ENCODE data around the gene ENAH.

Gene ENAH

GRCh38 chr1:225440380-225441221, 212.3 kb downstream of the ENAH start:
- H3K9me3 Mint-ChIP-seq, result no peaks in the 10 kb centered on the region
- no peak overlapping the region for H3K27ac Mint-ChIP-seq
- ATAC-seq, result no peak
- no peak overlapping the region for H3K4me3 Mint-ChIP-seq
- peaks cover 50% of the 10 kb centered on the region for H3K4me1 Mint-ChIP-seq
- H3K27me3 Mint-ChIP-seq, result no peaks in the 10 kb centered on the region
- DNase-seq, result no peak

- Mint-ChIP-seq H3K27ac (no peak overlapping the region), H3K4me3 (no peak overlapping the region), H3K27me3 (no peaks in the 10 kb centered on the region), H3K9me3 (no peaks in the 10 kb centered on the region), H3K4me1 (peaks cover 27% of the 10 kb centered on the region)
- ATAC-seq (no peak), DNase-seq (no peak)
These were observed 215.0 kb downstream of the ENAH start for GRCh38 chr1:225437710-225438437.

Data from stimulated activated naive CD8-positive, alpha-beta T cell treated with anti-CD3 and anti-CD28 coated beads, Interleukin-15, amount 100 ng/mL, for 72 hours (primary cell).